Caco-2 (cell line): Measurements from ENCODE around the gene CDC42EP2. TPM values are rescaled to one million over a fixed set of nuclear protein-coding genes. Genes with fewer than 3 reads are reported as not detected.

Experiments used
- BruUV-seq: library from RNA; stranded (reverse); fragments of 400-500 nt; replicated peaks from 2 replicates; lab custom pipeline; 2021; lab: Mats Ljungman, UMichigan
- CTCF ChIA-PET: fragments of 300-600 bp; sonication (Branson Sonifier 250); formaldehyde crosslinking; loops from one replicate; lab custom pipeline; 2022; ENCODE audit warnings: antibody characterized with exemption; lab: Charles Lee
- POLR2A ChIA-PET: fragments of 300-600 bp; sonication (Branson Sonifier 250); formaldehyde crosslinking; loops from one replicate; lab custom pipeline; 2022; ENCODE audit warnings: antibody characterized with exemption; lab: Charles Lee
- DNase-seq, 2 experiments: peaks; one replicate each; pipeline versions ENCODE4 v3.0.0 to v3.0.0-alpha.2; 2020 to 2022
- H3K27me3 ChIP-seq: replicated peaks from 2 replicates; pipeline ENCODE4 v1.6.0; 2011; ENCODE audit warnings: low read length; ENCODE audit not compliant: control insufficient read depth, insufficient read depth
- H3K36me3 ChIP-seq: 2 replicates; pipeline ENCODE4 v1.5.1; 2011; ENCODE audit warnings: low read length; ENCODE audit not compliant: control insufficient read depth, insufficient read depth
- H3K4me1 ChIP-seq: fragments of 250-450 bp; sonication (Bioruptor Pico); 2 replicates; pipeline ENCODE4 v1.5.1; 2020; ENCODE audit warnings: mild to moderate bottlenecking
- H3K4me3 ChIP-seq: 2 replicates; pipeline ENCODE4 v1.5.1; 2011; ENCODE audit warnings: low read depth, mild to moderate bottlenecking, control low read depth, low read length
- H3K9me3 ChIP-seq: fragments of 250-450 bp; sonication (Bioruptor Pico); 2 replicates; pipeline ENCODE4 v1.5.1; 2020; ENCODE audit warnings: mild to moderate bottlenecking, moderate library complexity
- H3K27ac Mint-ChIP-seq: one replicate; pipeline ENCODE4 v1.8.0; 2022; ENCODE audit warnings: mixed read lengths; ENCODE audit not compliant: unreplicated experiment
- H3K27me3 Mint-ChIP-seq: one replicate; pipeline ENCODE4 v1.8.0; 2022; ENCODE audit warnings: mixed read lengths; ENCODE audit not compliant: insufficient read depth, unreplicated experiment
- H3K36me3 Mint-ChIP-seq: one replicate; pipeline ENCODE4 v1.8.0; 2022; ENCODE audit warnings: mild to moderate bottlenecking, mixed read lengths; ENCODE audit not compliant: insufficient read depth, unreplicated experiment
- H3K4me1 Mint-ChIP-seq: one replicate; pipeline ENCODE4 v1.8.0; 2022; ENCODE audit warnings: low read depth, mixed read lengths; ENCODE audit not compliant: unreplicated experiment
- H3K4me3 Mint-ChIP-seq: one replicate; pipeline ENCODE4 v1.8.0; 2022; ENCODE audit warnings: mild to moderate bottlenecking, moderate library complexity, mixed read lengths; ENCODE audit not compliant: unreplicated experiment
- H3K9me3 Mint-ChIP-seq: one replicate; pipeline ENCODE4 v1.8.0; 2022; ENCODE audit warnings: mixed read lengths; ENCODE audit not compliant: unreplicated experiment
- CTCF ChIP-seq, 2 experiments: fragments of 200-600 bp in 1 of 2; IDR thresholded peaks; 1 replicate in 1 of 2; 2 replicates in 1 of 2; pipeline versions ENCODE4 v1.5.1 to v1.8.0; 2011 to 2022; ENCODE audit warnings: antibody characterized with exemption in 1 of 2, control low read depth in 1 of 2, inconsistent platforms in 1 of 2, low read depth in 1 of 2, low read length in 1 of 2, mild to moderate bottlenecking in 1 of 2, moderate library complexity in 1 of 2; ENCODE audit not compliant: insufficient read depth in 1 of 2, severe bottlenecking in 1 of 2, unreplicated experiment in 1 of 2
- intact Hi-C: fragments of 100-400 bp; cut with micrococcal nuclease; formaldehyde crosslinking; loops from one replicate; pipeline ENCODE4 v1.10.0; 2022; ENCODE audit not compliant: unreplicated experiment
- total RNA-seq: library from RNA; stranded (reverse); gene quantifications from 2 replicates; pipeline ENCODE4 v1.2.3, GENCODE V29; 2022

Gene CDC42EP2
- total RNA-seq, 1 experiment from 2014 or later: 38.0 TPM

- Histone ChIP-seq H3K4me3 (0 out of 2 replicates have a peak overlapping the region, but pooled peaks have one; percentile 4), H3K4me1 (peaks cover 58% of the 10 kb centered on the region), H3K27me3 (no peaks in the 10 kb centered on the region), H3K9me3 (no peaks in the 10 kb centered on the region), H3K36me3 (no peaks in the 10 kb centered on the region)
- ChIA-PET CTCF (interaction anchor here (1.7 to 3.0 kb wide), 2 partner anchors 8 to 10 kb away, joined by 3 to 18 read pairs; partner anchors contain the start of gene CDC42EP2), POLR2A (no interaction called here)
- intact Hi-C loops: loop anchor here (1.0 kb wide), 1 partner anchor 29 kb away; no protein-coding TSS in a partner anchor
- no peaks in the 10 kb centered on the region for H3K27me3 Mint-ChIP-seq
- BruUV-seq: no TSS peak
- peak overlapping the region; percentile 56 for H3K27ac Mint-ChIP-seq
- H3K4me3 Mint-ChIP-seq: peak overlapping the region; percentile 16
- no peak for TF ChIP-seq CTCF (IDR thresholded peaks at IDR 0.05; ENCODE audit: insufficient read depth in 1 of 2, low read depth in 1 of 2, low read length in 1 of 2, severe bottlenecking in 1 of 2, unreplicated experiment in 1 of 2)
- H3K4me1 Mint-ChIP-seq: peaks cover 38% of the 10 kb centered on the region
- H3K9me3 Mint-ChIP-seq: no peaks in the 10 kb centered on the region
- H3K36me3 Mint-ChIP-seq: peaks cover 28% of the 10 kb centered on the region
- DNase-seq: no peak
Observed at GRCh38 chr11:65304613-65305012, 10.1 kb upstream of the CDC42EP2 start.

GRCh38 chr11:65305501-65306268 lies 9.0 kb upstream of the CDC42EP2 start:
- Mint-ChIP-seq H3K4me3 (peak overlapping the region; percentile 16), H3K27me3 (no peaks in the 10 kb centered on the region), H3K4me1 (peaks cover 40% of the 10 kb centered on the region), H3K9me3 (no peaks in the 10 kb centered on the region), H3K27ac (peak overlapping the region; percentile 56), H3K36me3 (peaks cover 28% of the 10 kb centered on the region)
- TF ChIP-seq CTCF (IDR thresholded peaks at IDR 0.05; ENCODE audit: insufficient read depth in 1 of 2, low read depth in 1 of 2, low read length in 1 of 2, severe bottlenecking in 1 of 2, unreplicated experiment in 1 of 2): no peak
- DNase-seq: peak; percentile 82 to 83
- TSS peak; percentile 56 for BruUV-seq
- no peaks in the 10 kb centered on the region for H3K27me3 ChIP-seq
- CTCF ChIA-PET: interaction anchor here (0.6 to 3.0 kb wide), 12 partner anchors 9 to 554 kb away, joined by 3 to 21 read pairs (median 4); partner anchors contain the start of gene CDC42EP2
- POLR2A ChIA-PET: interaction anchor here (0.5 to 1.0 kb wide), 6 partner anchors 10 to 171 kb away, joined by 3 to 8 read pairs (median 6); partner anchors contain the start of gene CDC42EP2
- intact Hi-C loops: loop anchor here (1.0 kb wide), 3 partner anchors 9 to 30 kb away; partner anchors contain the start of gene CDC42EP2
- H3K36me3 ChIP-seq: no peaks in the 10 kb centered on the region
- H3K4me1 ChIP-seq: peaks cover 61% of the 10 kb centered on the region
- H3K4me3 ChIP-seq: peak overlapping the region; percentile 19
- H3K9me3 ChIP-seq: no peaks in the 10 kb centered on the region

GRCh38 chr11:65307298-65308229 lies 7.1 kb upstream of the CDC42EP2 start:
- H3K4me1 ChIP-seq: peaks cover 49% of the 10 kb centered on the region
- H3K27ac Mint-ChIP-seq: peak overlapping the region; percentile 56
- no TSS peak for BruUV-seq

More at GRCh38 chr11:65307298-65308229, 7.1 kb upstream of the CDC42EP2 start:
- TF ChIP-seq CTCF (IDR thresholded peaks at IDR 0.05; ENCODE audit: insufficient read depth in 1 of 2, low read depth in 1 of 2, low read length in 1 of 2, severe bottlenecking in 1 of 2, unreplicated experiment in 1 of 2): no peak
- no peaks in the 10 kb centered on the region for H3K9me3 ChIP-seq
- peaks cover 30% of the 10 kb centered on the region for H3K4me1 Mint-ChIP-seq
- no peak overlapping the region for H3K4me3 ChIP-seq
- no peaks in the 10 kb centered on the region for H3K27me3 ChIP-seq
- peak overlapping the region; percentile 4 for H3K4me3 Mint-ChIP-seq
- intact Hi-C loops: no loop called here
- H3K27me3 Mint-ChIP-seq: no peaks in the 10 kb centered on the region
- H3K9me3 Mint-ChIP-seq: no peaks in the 10 kb centered on the region
- no peaks in the 10 kb centered on the region for H3K36me3 ChIP-seq
- CTCF ChIA-PET: interaction anchor here (3.0 kb wide), 1 partner anchor 7 kb away, joined by 18 read pairs; the partner anchor contains the start of gene CDC42EP2
- peaks cover 21% of the 10 kb centered on the region for H3K36me3 Mint-ChIP-seq
- DNase-seq: no peak
- POLR2A ChIA-PET: no interaction called here
